Measurements from ENCODE around the gene DGCR2.

- no peak for TF ChIP-seq CTCF (IDR thresholded peaks at IDR 0.05; ENCODE audit: low read depth, low read length)
- no peak for TF ChIP-seq EZH2phosphoT487 (IDR thresholded peaks at IDR 0.05; ENCODE audit: low read depth)
Observed at GRCh38 chr22:19117111-19117512, 5.1 kb downstream of the DGCR2 start.

Data from OCI-LY3 (cell line).